Activated naive CD4-positive, alpha-beta T cell treated with anti-CD3 and anti-CD28 coated beads, Interleukin-2, amount 10 ng/mL, durations not matched to agents 7 days and 5 days (primary cell): ENCODE results near the gene TXNDC12.
A peak's percentile ranks its signal among the peaks of the same experiment; 100 is the strongest.
"Not testable (repeated sequence)": the region's sequence is repeated elsewhere in the genome, so short reads cannot be mapped to it uniquely, and the experiment has no call there.

Experiments used
- CTCF ChIA-PET: fragments of 350-600 bp; sonication (Branson Sonifier 250); formaldehyde crosslinking; loops from one replicate; lab custom pipeline; 2021; ENCODE audit warnings: antibody characterized with exemption; lab: Charles Lee
- DNase-seq: peaks from one replicate; pipeline ENCODE4 v3.0.0-alpha.2; 2020
- H3K27ac Mint-ChIP-seq: one replicate; pipeline ENCODE4 v1.8.0; 2021; ENCODE audit warnings: mild to moderate bottlenecking, moderate library complexity, mixed read lengths
- H3K27me3 Mint-ChIP-seq: one replicate; pipeline ENCODE4 v1.8.0; 2021; ENCODE audit warnings: mild to moderate bottlenecking, mixed read lengths
- H3K36me3 Mint-ChIP-seq: one replicate; pipeline ENCODE4 v1.8.0; 2021; ENCODE audit warnings: mixed read lengths
- H3K4me1 Mint-ChIP-seq: one replicate; pipeline ENCODE4 v1.8.0; 2021; ENCODE audit warnings: mixed read lengths
- H3K4me3 Mint-ChIP-seq: one replicate; pipeline ENCODE4 v1.8.0; 2021; ENCODE audit warnings: mild to moderate bottlenecking, moderate library complexity, mixed read lengths
- H3K9me3 Mint-ChIP-seq: one replicate; pipeline ENCODE4 v1.8.0; 2021; ENCODE audit warnings: mixed read lengths

The TXNDC12 gene

GRCh38 chr1:52057876-52058415 is 3.0 kb upstream of the TXNDC12 start:
- H3K4me3 Mint-ChIP-seq: peak overlapping the region; percentile 93
- no peaks in the 10 kb centered on the region for H3K27me3 Mint-ChIP-seq
- no peak for DNase-seq
- H3K4me1 Mint-ChIP-seq: peaks cover 44% of the 10 kb centered on the region
- CTCF ChIA-PET: no interaction called here
- peak overlapping the region; percentile 24 for H3K27ac Mint-ChIP-seq
- peaks cover 23% of the 10 kb centered on the region for H3K36me3 Mint-ChIP-seq
- no peaks in the 10 kb centered on the region for H3K9me3 Mint-ChIP-seq

DNA sequence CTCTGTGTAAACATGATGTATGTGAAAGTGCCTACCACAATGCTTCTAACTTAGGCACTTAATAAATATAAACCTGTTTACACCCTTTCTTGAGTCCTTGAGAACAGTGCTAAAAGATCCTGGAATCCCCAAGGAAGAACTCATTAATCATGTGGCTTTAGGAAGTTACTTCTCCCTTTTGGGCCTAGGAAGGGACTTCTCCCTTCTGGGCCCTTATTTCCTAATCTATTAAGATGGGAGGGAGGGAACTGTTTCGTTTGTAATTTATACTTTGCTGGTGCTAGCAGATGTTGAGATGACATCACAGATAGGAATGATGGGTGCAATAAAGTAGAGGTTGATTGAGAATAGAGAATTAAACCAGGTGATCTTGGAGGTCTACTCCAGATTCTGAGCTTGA is 2.3 kb upstream of the TXNDC12 start:
- Mint-ChIP-seq H3K4me1 (peaks cover 50% of the 10 kb centered on the region), H3K27me3 (no peaks in the 10 kb centered on the region), H3K9me3 (no peaks in the 10 kb centered on the region), H3K27ac (peak overlapping the region; percentile 97), H3K36me3 (peaks cover 24% of the 10 kb centered on the region), H3K4me3 (peak overlapping the region; percentile 93)
- DNase-seq: no peak
- CTCF ChIA-PET: interaction anchor here (1.2 kb wide), 1 partner anchor 70 kb away, joined by 3 read pairs; no protein-coding TSS in a partner anchor

DNA sequence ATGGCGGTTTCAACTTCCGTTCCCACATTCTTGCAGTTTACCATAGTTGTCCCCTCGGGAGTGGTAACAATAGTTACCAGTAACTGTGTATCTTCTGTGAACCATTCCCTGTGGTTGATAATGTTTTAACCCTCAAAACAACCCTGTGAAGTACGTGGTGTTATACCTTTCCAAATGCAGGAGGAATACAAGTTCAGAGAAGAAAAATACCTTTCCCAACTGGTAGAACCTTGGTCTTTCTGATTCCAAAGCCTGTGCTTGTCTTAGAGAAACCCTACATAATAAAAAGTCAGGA is 1.9 kb upstream of the TXNDC12 start:
- Mint-ChIP-seq H3K27me3 (no peaks in the 10 kb centered on the region), H3K36me3 (peaks cover 27% of the 10 kb centered on the region), H3K27ac (peak overlapping the region; percentile 97), H3K4me3 (peak overlapping the region; percentile 93), H3K4me1 (peaks cover 52% of the 10 kb centered on the region), H3K9me3 (no peaks in the 10 kb centered on the region)
- no peak for DNase-seq
- CTCF ChIA-PET: interaction anchor here (1.2 kb wide), 1 partner anchor 70 kb away, joined by 3 read pairs; no protein-coding TSS in a partner anchor

DNA sequence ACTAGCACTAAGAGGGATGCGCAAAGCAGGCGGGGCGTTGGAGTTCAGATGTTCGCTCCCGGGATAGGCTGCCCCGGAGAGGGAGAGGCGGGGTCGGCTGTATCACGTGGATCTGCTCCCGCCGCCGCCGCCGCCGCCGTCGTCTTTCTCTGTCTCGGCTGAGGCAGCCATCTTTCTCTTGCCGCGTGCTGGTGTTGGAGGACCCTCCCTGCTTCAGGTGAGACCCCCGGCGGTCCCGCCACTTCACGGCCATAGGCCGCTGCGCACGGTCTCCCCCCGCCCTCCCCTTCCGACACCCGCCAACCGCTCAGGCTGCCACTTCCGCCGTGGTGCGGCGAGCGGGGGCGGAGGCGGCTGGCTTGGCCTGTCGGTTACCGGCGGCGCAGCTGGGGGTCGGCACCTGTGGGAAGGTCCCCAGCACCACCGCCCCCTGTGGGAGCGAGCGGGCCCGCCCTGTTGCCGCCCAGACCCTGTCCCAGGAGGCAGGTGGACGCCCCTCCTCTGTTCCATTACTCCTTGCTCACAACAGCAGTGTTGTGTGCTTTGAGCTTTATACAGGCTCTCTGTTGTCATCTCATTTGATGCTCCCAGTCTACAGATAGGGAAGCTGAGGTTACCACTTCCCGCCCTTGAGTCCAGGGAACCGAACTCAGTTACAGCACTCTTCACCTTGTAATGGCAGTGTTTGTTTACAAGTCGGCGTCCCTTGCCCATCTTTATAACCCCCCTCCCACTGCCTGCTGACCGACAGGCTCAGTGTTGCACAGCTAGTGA is 1.4 kb upstream of the TXNDC12 start, which contains the start of gene BTF3L4:
Gene BTF3L4 (plus strand): TSS at position 133 of the 774 bp plus-strand sequence. CDS start 3,553 bp downstream, outside the sequence.
- CTCF ChIA-PET: interaction anchor here (1.2 kb wide), 1 partner anchor 71 kb away, joined by 3 read pairs; no protein-coding TSS in a partner anchor
- no peaks in the 10 kb centered on the region for H3K9me3 Mint-ChIP-seq
- DNase-seq: peak; percentile 98
- no peaks in the 10 kb centered on the region for H3K27me3 Mint-ChIP-seq
- H3K4me3 Mint-ChIP-seq: peak within 1 kb of the TSS; percentile 93
- H3K4me1 Mint-ChIP-seq: peaks cover 52% of the 10 kb centered on the region
- peaks cover 28% of the 10 kb centered on the region for H3K36me3 Mint-ChIP-seq
- peak within 1 kb of the TSS; percentile 97 for H3K27ac Mint-ChIP-seq

- no peak for DNase-seq
- peak overlapping the region; percentile 93 for H3K4me3 Mint-ChIP-seq
- peaks cover 29% of the 10 kb centered on the region for H3K36me3 Mint-ChIP-seq
- H3K9me3 Mint-ChIP-seq: no peaks in the 10 kb centered on the region
- H3K27ac Mint-ChIP-seq: peak overlapping the region; percentile 97
- H3K4me1 Mint-ChIP-seq: peaks cover 55% of the 10 kb centered on the region
- CTCF ChIA-PET: no interaction called here
- H3K27me3 Mint-ChIP-seq: no peaks in the 10 kb centered on the region
Observed at GRCh38 chr1:52055866-52056162, 823 bp upstream of the TXNDC12 start.

- H3K4me3 Mint-ChIP-seq: peak overlapping the region; percentile 93
- DNase-seq: no peak
- H3K36me3 Mint-ChIP-seq: peaks cover 31% of the 10 kb centered on the region
- peak overlapping the region; percentile 97 for H3K27ac Mint-ChIP-seq
- H3K9me3 Mint-ChIP-seq: no peaks in the 10 kb centered on the region
- H3K4me1 Mint-ChIP-seq: peaks cover 49% of the 10 kb centered on the region
- no peaks in the 10 kb centered on the region for H3K27me3 Mint-ChIP-seq
- CTCF ChIA-PET: no interaction called here
Observed at GRCh38 chr1:52054496-52055065, 410 bp downstream of the TXNDC12 start.

DNA sequence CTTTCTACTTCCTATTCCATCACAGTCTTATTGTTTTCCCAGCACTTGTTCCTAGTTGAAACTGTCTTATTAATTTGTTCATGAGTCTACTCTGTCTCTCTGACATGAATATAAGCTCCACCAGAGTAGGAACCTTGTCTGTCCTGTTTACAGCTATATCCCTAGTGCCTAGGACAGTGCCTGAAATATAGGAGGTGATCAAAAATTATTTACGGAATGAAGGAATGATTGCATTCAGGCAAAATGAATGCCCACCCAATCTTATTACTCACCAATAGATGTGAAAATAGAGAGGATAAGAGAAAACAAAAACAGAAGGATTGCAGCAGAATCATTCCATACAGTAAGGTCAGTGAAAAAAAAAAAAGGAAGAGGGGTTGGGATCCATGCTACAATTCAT is 1.1 kb downstream of the TXNDC12 start:
- Mint-ChIP-seq H3K36me3 (peaks cover 26% of the 10 kb centered on the region), H3K4me1 (peaks cover 44% of the 10 kb centered on the region), H3K9me3 (no peaks in the 10 kb centered on the region), H3K27me3 (no peaks in the 10 kb centered on the region), H3K27ac (peak overlapping the region; percentile 11), H3K4me3 (peak overlapping the region; percentile 93)
- CTCF ChIA-PET: no interaction called here
- no peak for DNase-seq

GRCh38 chr1:52049337-52049736 is 5.7 kb downstream of the TXNDC12 start:
- Mint-ChIP-seq H3K4me1 (peaks cover 23% of the 10 kb centered on the region), H3K36me3 (peaks cover 35% of the 10 kb centered on the region)
- not testable (repeated sequence) for H3K27ac Mint-ChIP-seq, H3K4me3 Mint-ChIP-seq, H3K9me3 Mint-ChIP-seq, H3K27me3 Mint-ChIP-seq, DNase-seq
- CTCF ChIA-PET: interaction anchor here (0.7 kb wide), 1 partner anchor 314 kb away, joined by 3 read pairs; no protein-coding TSS in a partner anchor

- H3K4me1 Mint-ChIP-seq, H3K27ac Mint-ChIP-seq, CTCF ChIA-PET, DNase-seq, H3K27me3 Mint-ChIP-seq, H3K9me3 Mint-ChIP-seq, H3K4me3 Mint-ChIP-seq: not testable (repeated sequence)
- H3K36me3 Mint-ChIP-seq: peaks cover 33% of the 10 kb centered on the region
Observed at GRCh38 chr1:52045666-52046195, 9.3 kb downstream of the TXNDC12 start.

GRCh38 chr1:52045236-52045635 is 9.8 kb downstream of the TXNDC12 start:
- CTCF ChIA-PET: no interaction called here
- no peak overlapping the region for H3K27ac Mint-ChIP-seq
- no peaks in the 10 kb centered on the region for H3K4me1 Mint-ChIP-seq
- H3K9me3 Mint-ChIP-seq: no peaks in the 10 kb centered on the region
- no peak for DNase-seq
- no peaks in the 10 kb centered on the region for H3K27me3 Mint-ChIP-seq
- no peak overlapping the region for H3K4me3 Mint-ChIP-seq
- H3K36me3 Mint-ChIP-seq: peaks cover 30% of the 10 kb centered on the region

GRCh38 chr1:52041551-52042185 is 13.3 kb downstream of the TXNDC12 start:
- CTCF ChIA-PET: no interaction called here
- Mint-ChIP-seq H3K36me3 (peaks cover 34% of the 10 kb centered on the region), H3K27me3 (no peaks in the 10 kb centered on the region), H3K4me1 (no peaks in the 10 kb centered on the region), H3K27ac (no peak overlapping the region), H3K4me3 (no peak overlapping the region), H3K9me3 (no peaks in the 10 kb centered on the region)
- DNase-seq: no peak

GRCh38 chr1:52037909-52038308 is 17.1 kb downstream of the TXNDC12 start:
- Mint-ChIP-seq H3K27me3 (no peaks in the 10 kb centered on the region), H3K36me3 (peaks cover 29% of the 10 kb centered on the region), H3K27ac (no peak overlapping the region), H3K4me1 (peaks cover 7% of the 10 kb centered on the region), H3K9me3 (no peaks in the 10 kb centered on the region), H3K4me3 (no peak overlapping the region)
- CTCF ChIA-PET: no interaction called here
- DNase-seq: no peak

GRCh38 chr1:52037402-52037814 is 17.6 kb downstream of the TXNDC12 start:
- Mint-ChIP-seq H3K4me1 (peaks cover 11% of the 10 kb centered on the region), H3K36me3 (peaks cover 31% of the 10 kb centered on the region), H3K27me3 (no peaks in the 10 kb centered on the region), H3K4me3 (no peak overlapping the region), H3K9me3 (no peaks in the 10 kb centered on the region), H3K27ac (no peak overlapping the region)
- DNase-seq: no peak
- CTCF ChIA-PET: no interaction called here

DNA sequence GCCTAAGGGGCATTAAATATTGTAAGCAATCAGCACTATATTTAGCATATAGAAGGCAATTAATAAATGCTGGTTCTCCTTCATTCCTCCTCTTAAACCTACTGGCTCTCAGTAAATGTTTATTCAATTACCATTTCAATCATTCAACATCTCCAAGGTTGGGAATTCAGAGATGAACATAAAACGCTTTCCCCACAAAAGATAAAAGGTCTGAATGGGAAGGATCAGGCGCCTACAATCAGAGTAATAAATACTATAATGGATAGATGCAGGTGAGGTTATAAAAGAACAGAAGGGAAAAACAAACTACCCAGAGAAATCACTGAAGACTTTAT is 21.0 kb downstream of the TXNDC12 start:
- Mint-ChIP-seq H3K9me3 (no peaks in the 10 kb centered on the region), H3K27ac (peak overlapping the region; percentile 95), H3K36me3 (peaks cover 39% of the 10 kb centered on the region), H3K4me1 (peaks cover 34% of the 10 kb centered on the region), H3K27me3 (no peaks in the 10 kb centered on the region), H3K4me3 (peak overlapping the region; percentile 90)
- CTCF ChIA-PET: no interaction called here
- DNase-seq: no peak
